Measurements from ENCODE around the gene RIOK1.
"Not testable (repeated sequence)": the region's sequence is repeated elsewhere in the genome, so short reads cannot be mapped to it uniquely, and the experiment has no call there.

The RIOK1 gene

GRCh38 chr6:7448232-7448631 is 58.6 kb downstream of the RIOK1 start:
- no peak overlapping the region for H3K4me3 ChIP-seq (replicated peaks; ENCODE audit: low read depth, low read length)
- TF ChIP-seq CTCF (IDR thresholded peaks at IDR 0.05; ENCODE audit: low read length, missing control alignments), result no peak
- no peak for DNase-seq (ENCODE audit: low read depth)

- no peak for DNase-seq (ENCODE audit: low read depth)
- H3K4me3 ChIP-seq (replicated peaks; ENCODE audit: low read depth, low read length), result no peak overlapping the region
- no peak for TF ChIP-seq CTCF (IDR thresholded peaks at IDR 0.05; ENCODE audit: low read length, missing control alignments)
These were observed 59.4 kb downstream of the RIOK1 start for GRCh38 chr6:7449018-7449417.

GRCh38 chr6:7451326-7451725 is 61.7 kb downstream of the RIOK1 start:
- no peak overlapping the region for H3K4me3 ChIP-seq (replicated peaks; ENCODE audit: low read depth, low read length)
- no peak for DNase-seq (ENCODE audit: low read depth)
- no peak for TF ChIP-seq CTCF (IDR thresholded peaks at IDR 0.05; ENCODE audit: low read length, missing control alignments)

GRCh38 chr6:7452898-7453297 is 63.3 kb downstream of the RIOK1 start:
- no peak for TF ChIP-seq CTCF (IDR thresholded peaks at IDR 0.05; ENCODE audit: low read length, missing control alignments)
- no peak overlapping the region for H3K4me3 ChIP-seq (replicated peaks; ENCODE audit: low read depth, low read length)
- DNase-seq (ENCODE audit: low read depth), result no peak

GRCh38 chr6:7454696-7455358 is 65.2 kb downstream of the RIOK1 start:
- DNase-seq (ENCODE audit: low read depth), result no peak

GRCh38 chr6:7456302-7456701 is 66.7 kb downstream of the RIOK1 start:
- not testable (repeated sequence) for H3K4me3 ChIP-seq (replicated peaks; ENCODE audit: low read depth, low read length); DNase-seq (ENCODE audit: low read depth)

More at GRCh38 chr6:7454696-7455358, 65.2 kb downstream of the RIOK1 start:
- TF ChIP-seq CTCF (IDR thresholded peaks at IDR 0.05; ENCODE audit: low read length, missing control alignments), result no peak
- no peak overlapping the region for H3K4me3 ChIP-seq (replicated peaks; ENCODE audit: low read depth, low read length)

GRCh38 chr6:7461416-7461815 is 71.8 kb downstream of the RIOK1 start:
- TF ChIP-seq CTCF (IDR thresholded peaks at IDR 0.05; ENCODE audit: low read length, missing control alignments), result no peak
- no peak overlapping the region for H3K4me3 ChIP-seq (replicated peaks; ENCODE audit: low read depth, low read length)
- DNase-seq (ENCODE audit: low read depth), result no peak
